ENCODE measurements around the gene STARD6. TPM values are rescaled to one million over a fixed set of nuclear protein-coding genes. Genes with fewer than 3 reads are reported as not detected.

The STARD6 gene
- total RNA-seq, 1 experiment from 2014 or later, result not detected

GRCh38 chr18:54284981-54285785, 72.5 kb downstream of the STARD6 start (continued):
- no peak for TF ChIP-seq ERG (CRISPR knock-in tag; IDR thresholded peaks at IDR 0.05)
- TF ChIP-seq ARID4B (CRISPR knock-in tag; IDR thresholded peaks at IDR 0.05; ENCODE audit: borderline replicate concordance), result no peak
- TF ChIP-seq JUN (CRISPR knock-in tag; IDR thresholded peaks at IDR 0.05), result no peak
- TF ChIP-seq PREB (CRISPR knock-in tag; IDR thresholded peaks at IDR 0.05; ENCODE audit: borderline replicate concordance), result no peak
- TF ChIP-seq MYBL2 (CRISPR knock-in tag; IDR thresholded peaks at IDR 0.05), result no peak

GRCh38 chr18:54284535-54284934, 73.1 kb downstream of the STARD6 start:
- H3K4me1 Mint-ChIP-seq, result peaks cover 11% of the 10 kb centered on the region
- peaks cover 11% of the 10 kb centered on the region; the same call in 1 of the 2 replicates for H3K9me3 Mint-ChIP-seq
- peaks cover 61% of the 10 kb centered on the region for H3K36me3 Mint-ChIP-seq
- DNase-seq (ENCODE audit: low spot score), result no peak
- ChIA-PET POLR2A (no interaction called here), CTCF (no interaction called here)
- ATAC-seq, result no peak
- H3K27me3 Mint-ChIP-seq (ENCODE audit: low read depth), result no peaks in the 10 kb centered on the region
- H3K4me3 Mint-ChIP-seq, result no peak overlapping the region
- no peak overlapping the region for H3K27ac Mint-ChIP-seq
- TF ChIP-seq ZNF138 (CRISPR knock-in tag; conservative IDR thresholded peaks at IDR 0.05) (no peak), NR3C1 (CRISPR knock-in tag; conservative IDR thresholded peaks at IDR 0.05; ENCODE audit: low read depth) (no peak), AR (CRISPR knock-in tag; IDR thresholded peaks at IDR 0.05) (no peak), KAT7 (CRISPR knock-in tag; IDR thresholded peaks at IDR 0.05; ENCODE audit: borderline replicate concordance) (no peak), FOXP4 (CRISPR knock-in tag; IDR thresholded peaks at IDR 0.05) (no peak), IRF1 (CRISPR knock-in tag; IDR thresholded peaks at IDR 0.05) (no peak), TP53 (CRISPR knock-in tag; IDR thresholded peaks at IDR 0.05) (no peak), TEAD1 (CRISPR knock-in tag; IDR thresholded peaks at IDR 0.05) (no peak), ZNF416 (CRISPR knock-in tag; IDR thresholded peaks at IDR 0.05) (no peak), ARID4B (CRISPR knock-in tag; IDR thresholded peaks at IDR 0.05; ENCODE audit: borderline replicate concordance) (no peak)
